K562 (cell line): ENCODE results near the gene HADHB. TPM values are rescaled to one million over a fixed set of nuclear protein-coding genes. Genes with fewer than 3 reads are reported as not detected.
A peak's percentile ranks its signal among the peaks of the same experiment; 100 is the strongest.

ENCODE experiments used
- ATF4 ChIP-seq: fragments of 450-650 bp; formaldehyde crosslinking; IDR thresholded peaks from 2 replicates; pipeline ENCODE4 v1.4.0; 2022; ENCODE audit warnings: mild to moderate bottlenecking, moderate library complexity
- BACH1 ChIP-seq: fragments of 200-800 bp; sonication (Bioruptor generic); IDR thresholded peaks from 2 replicates; pipeline ENCODE4 v1.6.1; 2016; ENCODE audit warnings: missing genetic modification characterization, missing compliant biosample characterization
- CBX5 ChIP-seq: IDR thresholded peaks from 2 replicates; pipeline ENCODE4 v1.6.1; 2014; ENCODE audit warnings: low read depth, borderline replicate concordance
- CHD2 ChIP-seq: IDR thresholded peaks from 2 replicates; pipeline ENCODE4 v1.6.1; 2011; ENCODE audit warnings: low read depth, low read length
- FOSL1 ChIP-seq: fragments of 200-800 bp; sonication (Bioruptor generic); conservative IDR thresholded peaks from 2 replicates; pipeline ENCODE4 v1.6.1; 2016; ENCODE audit warnings: missing genetic modification characterization, missing compliant biosample characterization
- FOXJ2 ChIP-seq: fragments of 200-800 bp; sonication (Bioruptor generic); IDR thresholded peaks from 2 replicates; pipeline ENCODE4 v1.6.1; 2016; ENCODE audit warnings: missing genetic modification characterization, missing compliant biosample characterization
- GTF2A2 ChIP-seq: IDR thresholded peaks from 2 replicates; pipeline ENCODE4 v1.6.1; 2016; ENCODE audit warnings: mild to moderate bottlenecking, missing genetic modification characterization, missing compliant biosample characterization
- HEY1 ChIP-seq: fragments of 250-450 bp; sonication (Bioruptor Pico); IDR thresholded peaks from 2 replicates; pipeline ENCODE4 v1.5.0; 2020; ENCODE audit warnings: mild to moderate bottlenecking, moderate library complexity, borderline replicate concordance
- HINFP ChIP-seq: fragments of 450-650 bp; conservative IDR thresholded peaks from 2 replicates; pipeline ENCODE4 v1.6.1; 2016; ENCODE audit warnings: missing genetic modification characterization, low read depth, mild to moderate bottlenecking, control low read depth, missing compliant biosample characterization
- HSF4 ChIP-seq: fragments of 250-450 bp; sonication (Bioruptor Pico); IDR thresholded peaks from 2 replicates; pipeline ENCODE4 v2.1.2; 2022; ENCODE audit warnings: mild to moderate bottlenecking, moderate library complexity, borderline replicate concordance
- KAT8 ChIP-seq: fragments of 450-650 bp; IDR thresholded peaks from 2 replicates; pipeline ENCODE4 v1.6.1; 2016; ENCODE audit warnings: low read depth, mild to moderate bottlenecking
- MCM2 ChIP-seq: fragments of 450-650 bp; IDR thresholded peaks from 2 replicates; pipeline ENCODE4 v1.6.1; 2017; ENCODE audit warnings: low read depth, mild to moderate bottlenecking
- POLR3A ChIP-seq: IDR thresholded peaks from 2 replicates; pipeline ENCODE4 v1.6.1; 2011; ENCODE audit warnings: borderline replicate concordance, mild to moderate bottlenecking, moderate library complexity; ENCODE audit not compliant: insufficient read length, insufficient read depth; ENCODE audit errors: extremely low read depth
- RBM25 ChIP-seq: fragments of 200-400 bp; formaldehyde crosslinking; IDR thresholded peaks from 2 replicates; pipeline ENCODE4 v1.6.1; 2018; ENCODE audit warnings: low read length, low read depth, moderate library complexity; ENCODE audit not compliant: severe bottlenecking
- RFX1 ChIP-seq: fragments of 450-650 bp; IDR thresholded peaks from 2 replicates; pipeline ENCODE4 v1.6.1; 2016; ENCODE audit warnings: mild to moderate bottlenecking, moderate library complexity
- RFX5 ChIP-seq: IDR thresholded peaks from 2 replicates; pipeline ENCODE4 v1.6.1; 2011; ENCODE audit warnings: low read depth, mild to moderate bottlenecking, improper control_type of control experiment, low read length
- SRF ChIP-seq, 2 experiments: fragments of 250-450, 450-650 bp in 1 of 2; sonication (Bioruptor Pico) in 1 of 2; sonication (generic) in 1 of 2; formaldehyde crosslinking; IDR thresholded peaks; 2 replicates each; pipeline versions ENCODE4 v1.5.0 to v1.5.1; 2020 to 2022; ENCODE audit warnings: mild to moderate bottlenecking in 1 of 2, missing genetic modification reagents in 1 of 2
- XRCC5 ChIP-seq: fragments of 200-400 bp; formaldehyde crosslinking; IDR thresholded peaks from 2 replicates; pipeline ENCODE4 v1.6.1; 2017; ENCODE audit warnings: low read depth, mild to moderate bottlenecking, low read length
- ZNF76 ChIP-seq: fragments of 250-450 bp; sonication (Bioruptor Pico); IDR thresholded peaks from 2 replicates; pipeline ENCODE4 v1.4.0; 2020; ENCODE audit warnings: mild to moderate bottlenecking, moderate library complexity, borderline replicate concordance
- ZZZ3 ChIP-seq: fragments of 450-650 bp; IDR thresholded peaks from 2 replicates; pipeline ENCODE4 v1.6.1; 2016; ENCODE audit warnings: antibody characterized with exemption, mild to moderate bottlenecking, moderate library complexity
- polyA plus RNA-seq, 8 experiments: library from polyadenylated mRNA; depleted of rRNA in 4 of 8; stranded (reverse) in 5 of 8; unstranded in 3 of 8; fragments of >200 nt; fragmentation: Nextera tagmentation in 2 of 8; fragmentation: Illumina TruSeq in 1 of 8; extraction: Ambion mirVana in 2 of 8; extraction: Trizol in 1 of 8; gene quantifications; 2 replicates each; pipeline versions ENCODE4 v1.2.1 to v1.2.3, GENCODE V29; 2011 to 2014; ENCODE audit warnings: inconsistent platforms in 1 of 8, missing spikeins in 1 of 8
- total RNA-seq, 7 experiments: library from RNA; depleted of rRNA in 6 of 7; stranded (reverse); fragments of >200 nt in 6 of 7; fragmentation: Illumina TruSeq in 2 of 7; extraction: Trizol in 2 of 7; gene quantifications; 2 replicates each; pipeline versions ENCODE4 v1.2.1 to v1.2.3, GENCODE V29; 2011 to 2021; ENCODE audit warnings: low replicate concordance in 1 of 7
- TF ChIP-seq, protein P1 (sequence below): sonication (generic); formaldehyde crosslinking; IDR thresholded peaks from 2 replicates; pipeline ENCODE4 v1.8.1; 2022; ENCODE audit warnings: missing genetic modification reagents
- TF ChIP-seq, protein P2 (sequence below): sonication (generic); formaldehyde crosslinking; IDR thresholded peaks from 2 replicates; pipeline ENCODE4 v1.8.1; 2023; ENCODE audit warnings: mild to moderate bottlenecking, missing genetic modification reagents

HADHB gene
- total and polyA plus RNA-seq, 9 of the 15 experiments (the other 6 are each of a cell fraction or from before 2014, with no cell fraction given), result 67.3 to 199 (median 100) TPM

- TF ChIP-seq MCM2 (no peak), FOXJ2 (tag) (peak; percentile 69; the same call in 1 of the 2 replicates), GTF2A2 (tag) (no peak), BACH1 (tag) (no peak), HINFP (tag) (no peak), RBM25 (no peak), ZNF76 (CRISPR knock-in tag) (no peak), POLR3A (no peak), CHD2 (no peak), SRF (CRISPR knock-in tag; IDR thresholded peaks at IDR 0.05) (no peak), XRCC5 (no peak), HSF4 (no peak), FOSL1 (tag) (0 out of 2 replicates have a peak, but pooled peaks have one; percentile 15), RFX1 (0 out of 2 replicates have a peak, but pooled peaks have one; percentile 3), CBX5 (no peak), ZZZ3 (no peak), KAT8 (no peak), RFX5 (no peak), HEY1 (CRISPR knock-in tag) (no peak), ATF4 (CRISPR knock-in tag) (no peak)
- TF ChIP-seq, protein P1, sequence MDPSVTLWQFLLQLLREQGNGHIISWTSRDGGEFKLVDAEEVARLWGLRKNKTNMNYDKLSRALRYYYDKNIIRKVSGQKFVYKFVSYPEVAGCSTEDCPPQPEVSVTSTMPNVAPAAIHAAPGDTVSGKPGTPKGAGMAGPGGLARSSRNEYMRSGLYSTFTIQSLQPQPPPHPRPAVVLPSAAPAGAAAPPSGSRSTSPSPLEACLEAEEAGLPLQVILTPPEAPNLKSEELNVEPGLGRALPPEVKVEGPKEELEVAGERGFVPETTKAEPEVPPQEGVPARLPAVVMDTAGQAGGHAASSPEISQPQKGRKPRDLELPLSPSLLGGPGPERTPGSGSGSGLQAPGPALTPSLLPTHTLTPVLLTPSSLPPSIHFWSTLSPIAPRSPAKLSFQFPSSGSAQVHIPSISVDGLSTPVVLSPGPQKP (CRISPR knock-in tag), result no peak
- TF ChIP-seq, protein P2, sequence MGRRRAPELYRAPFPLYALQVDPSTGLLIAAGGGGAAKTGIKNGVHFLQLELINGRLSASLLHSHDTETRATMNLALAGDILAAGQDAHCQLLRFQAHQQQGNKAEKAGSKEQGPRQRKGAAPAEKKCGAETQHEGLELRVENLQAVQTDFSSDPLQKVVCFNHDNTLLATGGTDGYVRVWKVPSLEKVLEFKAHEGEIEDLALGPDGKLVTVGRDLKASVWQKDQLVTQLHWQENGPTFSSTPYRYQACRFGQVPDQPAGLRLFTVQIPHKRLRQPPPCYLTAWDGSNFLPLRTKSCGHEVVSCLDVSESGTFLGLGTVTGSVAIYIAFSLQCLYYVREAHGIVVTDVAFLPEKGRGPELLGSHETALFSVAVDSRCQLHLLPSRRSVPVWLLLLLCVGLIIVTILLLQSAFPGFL (CRISPR knock-in tag), result no peak
These were observed 1.1 kb upstream of the HADHB start (continued) for GRCh38 chr2:26243470-26244308.
